HG02885 (cell line): ENCODE measurements around the gene LPP.

Source experiments
- ATAC-seq: cut with Tn5 transposase; IDR thresholded peaks from one replicate; pipeline ENCODE4 v1.9.1; 2021; ENCODE audit warnings: mild to moderate bottlenecking; ENCODE audit not compliant: unreplicated experiment, poor library complexity

LPP gene

GRCh38 chr3:188316021-188316722 lies 162.2 kb downstream of the LPP start:
- ATAC-seq = no peak

- ATAC-seq = no peak
These were observed 162.7 kb downstream of the LPP start for GRCh38 chr3:188316723-188317070.

- no peak for ATAC-seq
These were observed 165.6 kb downstream of the LPP start for GRCh38 chr3:188319569-188319968.

- ATAC-seq = no peak
These were observed 166.8 kb downstream of the LPP start for GRCh38 chr3:188320757-188321156.

GRCh38 chr3:188321258-188321657 lies 167.3 kb downstream of the LPP start:
- ATAC-seq = no peak

- ATAC-seq = no peak
These were observed 168.4 kb downstream of the LPP start for GRCh38 chr3:188322135-188322887.

- no peak for ATAC-seq
These were observed 169.3 kb downstream of the LPP start for GRCh38 chr3:188323067-188323842.

- no peak for ATAC-seq
These were observed 172.2 kb downstream of the LPP start for GRCh38 chr3:188326111-188326510.

- no peak for ATAC-seq
These were observed 173.0 kb downstream of the LPP start for GRCh38 chr3:188326968-188327367.

GRCh38 chr3:188327433-188327832 lies 173.5 kb downstream of the LPP start:
- ATAC-seq = no peak

GRCh38 chr3:188330138-188330537 lies 176.2 kb downstream of the LPP start:
- ATAC-seq = no peak

- no peak for ATAC-seq
These were observed 177.2 kb downstream of the LPP start for GRCh38 chr3:188331166-188331565.

GRCh38 chr3:188332085-188332484 lies 178.1 kb downstream of the LPP start:
- no peak for ATAC-seq

GRCh38 chr3:188335656-188336055 lies 181.7 kb downstream of the LPP start:
- ATAC-seq = no peak

GRCh38 chr3:188336178-188336577 lies 182.2 kb downstream of the LPP start:
- ATAC-seq = no peak

GRCh38 chr3:188337232-188337631 lies 183.3 kb downstream of the LPP start:
- no peak for ATAC-seq

- ATAC-seq = no peak
These were observed 184.1 kb downstream of the LPP start for GRCh38 chr3:188338086-188338485.

GRCh38 chr3:188339410-188340295 lies 185.7 kb downstream of the LPP start:
- peak; percentile 71 for ATAC-seq

- ATAC-seq = no peak
These were observed 187.5 kb downstream of the LPP start for GRCh38 chr3:188341501-188341900.

- no peak for ATAC-seq
These were observed 189.2 kb downstream of the LPP start for GRCh38 chr3:188342991-188343732.
